MM.1S (cell line): Measurements from ENCODE around the gene CA5B.
"Not testable (repeated sequence)": the region's sequence is repeated elsewhere in the genome, so short reads cannot be mapped to it uniquely, and the experiment has no call there.

Experiments used
- DNase-seq: peaks from one replicate; pipeline ENCODE4 v3.0.0-alpha.2; 2015
- H2AFZ ChIP-seq: fragments of 300-600 bp; sonication (generic); 2 replicates; pipeline ENCODE4 v1.6.0; 2016; ENCODE audit warnings: antibody characterized with exemption, low read length
- H3F3A ChIP-seq: fragments of 300-600 bp; sonication (generic); 2 replicates; pipeline ENCODE4 v1.6.1; 2016; ENCODE audit warnings: mild to moderate bottlenecking, antibody characterized with exemption, low read length, moderate library complexity, mixed read lengths; ENCODE audit not compliant: insufficient read depth
- H3K27ac ChIP-seq: fragments of 300-600 bp; sonication (generic); 2 replicates; pipeline ENCODE4 v1.5.1; 2016; ENCODE audit warnings: mild to moderate bottlenecking, low read length
- H3K27me3 ChIP-seq: fragments of 300-600 bp; sonication (generic); replicated peaks from 2 replicates; pipeline ENCODE4 v1.6.0; 2016; ENCODE audit warnings: low read length; ENCODE audit not compliant: insufficient read depth
- H3K36me3 ChIP-seq: fragments of 300-600 bp; sonication (generic); replicated peaks from 2 replicates; pipeline ENCODE4 v1.6.1; 2016; ENCODE audit warnings: mild to moderate bottlenecking, low read length, mixed read lengths; ENCODE audit not compliant: insufficient read depth
- H3K4me1 ChIP-seq: fragments of 300-600 bp; sonication (generic); 2 replicates; pipeline ENCODE4 v1.6.1; 2016; ENCODE audit warnings: low read length, mixed read lengths
- H3K4me2 ChIP-seq: fragments of 300-600 bp; sonication (generic); 2 replicates; pipeline ENCODE4 v1.6.0; 2016; ENCODE audit warnings: low read depth, low read length
- H3K4me3 ChIP-seq: fragments of 300-600 bp; sonication (generic); 2 replicates; pipeline ENCODE4 v1.5.1; 2016; ENCODE audit warnings: low read length, mixed read lengths
- H3K79me2 ChIP-seq: fragments of 300-600 bp; sonication (generic); 2 replicates; pipeline ENCODE4 v1.6.1; 2016; ENCODE audit warnings: mixed run types, low read length, mixed read lengths
- H3K9ac ChIP-seq: fragments of 300-600 bp; sonication (generic); 2 replicates; pipeline ENCODE4 v1.6.1; 2016; ENCODE audit warnings: low read length, mixed read lengths
- H3K9me2 ChIP-seq: fragments of 300-600 bp; sonication (generic); replicated peaks from 2 replicates; pipeline ENCODE4 v1.6.1; 2016; ENCODE audit warnings: mild to moderate bottlenecking, low read length, mixed read lengths; ENCODE audit not compliant: insufficient read depth
- H3K9me3 ChIP-seq: fragments of 300-600 bp; sonication (generic); replicated peaks from 2 replicates; pipeline ENCODE4 v1.6.1; 2016; ENCODE audit warnings: mild to moderate bottlenecking, low read length, mixed read lengths; ENCODE audit not compliant: insufficient read depth
- H4K20me1 ChIP-seq: fragments of 300-600 bp; sonication (generic); 2 replicates; pipeline ENCODE4 v1.6.1; 2016; ENCODE audit warnings: mild to moderate bottlenecking, low read length, moderate library complexity, mixed read lengths; ENCODE audit not compliant: insufficient read depth
- CTCF ChIP-seq: fragments of 300-600 bp; sonication (generic); IDR thresholded peaks from 2 replicates; pipeline ENCODE4 v1.5.1; 2016; ENCODE audit warnings: antibody characterized with exemption, low read length, mixed read lengths
- EZH2 ChIP-seq: fragments of 300-600 bp; sonication (generic); optimal IDR thresholded peaks from 2 replicates; pipeline ENCODE3; 2017; ENCODE audit warnings: low read depth, mild to moderate bottlenecking, antibody characterized with exemption, low read length, mixed read lengths
- EZH2phosphoT487 ChIP-seq: fragments of 300-600 bp; sonication (generic); IDR thresholded peaks from 2 replicates; pipeline ENCODE4 v1.6.1; 2018; ENCODE audit warnings: antibody characterized with exemption, low read length

CA5B gene

DNA sequence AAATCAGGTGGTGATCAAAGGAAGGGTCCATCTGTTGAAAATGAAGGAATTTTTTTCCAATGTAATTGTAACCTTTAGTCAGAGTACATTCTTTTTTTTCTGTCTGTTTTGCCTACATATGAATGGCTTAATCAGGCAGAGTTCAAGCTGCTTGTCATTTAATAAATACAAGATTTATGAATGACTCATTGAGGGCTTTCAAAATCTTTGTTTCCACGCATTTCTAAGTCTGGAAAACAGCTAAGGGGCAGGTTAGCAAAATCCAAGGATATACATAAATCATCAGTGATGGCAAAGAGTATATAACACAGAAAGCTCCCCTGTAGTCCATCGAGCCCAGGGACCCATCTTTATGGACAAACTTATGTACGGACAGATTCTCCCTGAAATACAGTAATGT lies 1.8 kb downstream of the CA5B start:
- no peaks in the 10 kb centered on the region for H3K9me3 ChIP-seq
- no peak overlapping the region for H3K4me2 ChIP-seq
- no peaks in the 10 kb centered on the region for H3K36me3 ChIP-seq
- DNase-seq, result no peak
- 0 out of 2 replicates have a peak, but pooled peaks cover 4% of the 10 kb centered on the region for H3K4me1 ChIP-seq
- no peaks in the 10 kb centered on the region for H3K27me3 ChIP-seq
- H3K79me2 ChIP-seq, result no peaks in the 10 kb centered on the region
- H3K27ac ChIP-seq, result no peak overlapping the region
- H3K4me3 ChIP-seq, result no peak overlapping the region
- no peaks in the 10 kb centered on the region for H3F3A ChIP-seq
- H3K9me2 ChIP-seq, result no peaks in the 10 kb centered on the region
- TF ChIP-seq EZH2phosphoT487 (no peak), EZH2 (no peak), CTCF (no peak)
- H4K20me1 ChIP-seq, result no peaks in the 10 kb centered on the region
- no peak overlapping the region for H3K9ac ChIP-seq
- H2AFZ ChIP-seq, result no peak overlapping the region

DNA sequence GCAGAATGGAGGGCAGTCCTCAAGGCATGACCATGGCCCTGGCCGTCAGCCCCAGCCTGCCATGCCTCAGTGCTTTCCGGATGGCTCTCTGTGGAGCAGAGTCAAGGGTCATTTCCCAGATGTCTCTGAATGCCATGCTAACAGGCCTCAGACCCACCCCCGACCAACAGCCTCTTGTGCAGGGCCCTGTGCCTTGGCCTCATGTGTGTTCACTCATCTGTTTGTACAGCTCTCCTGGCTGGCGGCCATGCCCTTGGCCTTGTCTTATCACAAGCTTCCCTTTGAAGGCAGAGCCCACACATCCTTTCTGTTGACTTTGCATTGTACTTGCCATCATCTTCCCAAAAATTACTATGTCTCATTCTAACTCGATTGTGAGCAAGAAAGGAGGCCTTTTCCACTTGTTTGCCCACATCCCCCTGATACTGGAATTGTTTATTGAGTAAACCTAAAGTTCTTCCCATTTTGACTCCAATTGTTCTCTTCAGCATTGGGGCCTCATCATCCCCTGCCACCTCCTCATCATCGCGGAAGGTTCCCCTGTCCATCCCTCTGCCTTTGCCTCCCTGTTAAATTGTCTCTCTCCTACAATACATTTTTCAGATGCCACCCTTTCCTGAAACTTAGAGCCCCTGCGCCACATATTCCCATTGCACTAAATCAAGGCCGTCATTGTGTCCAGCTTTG lies 6.3 kb downstream of the CA5B start:
- H4K20me1 ChIP-seq, result no peaks in the 10 kb centered on the region
- H3K9me2 ChIP-seq, result no peaks in the 10 kb centered on the region
- H3K4me3 ChIP-seq, result no peak overlapping the region
- no peaks in the 10 kb centered on the region for H3K27me3 ChIP-seq
- TF ChIP-seq EZH2phosphoT487, result no peak
- no peak for TF ChIP-seq CTCF
- no peak for TF ChIP-seq EZH2
- no peak overlapping the region for H3K9ac ChIP-seq
- H3F3A ChIP-seq, result no peaks in the 10 kb centered on the region
- H3K79me2 ChIP-seq, result no peaks in the 10 kb centered on the region
- H2AFZ ChIP-seq, result no peak overlapping the region
- no peak for DNase-seq
- H3K9me3 ChIP-seq, result no peaks in the 10 kb centered on the region
- peaks cover 5% of the 10 kb centered on the region for H3K4me1 ChIP-seq
- H3K36me3 ChIP-seq, result no peaks in the 10 kb centered on the region
- no peak overlapping the region for H3K4me2 ChIP-seq
- no peak overlapping the region for H3K27ac ChIP-seq

DNA sequence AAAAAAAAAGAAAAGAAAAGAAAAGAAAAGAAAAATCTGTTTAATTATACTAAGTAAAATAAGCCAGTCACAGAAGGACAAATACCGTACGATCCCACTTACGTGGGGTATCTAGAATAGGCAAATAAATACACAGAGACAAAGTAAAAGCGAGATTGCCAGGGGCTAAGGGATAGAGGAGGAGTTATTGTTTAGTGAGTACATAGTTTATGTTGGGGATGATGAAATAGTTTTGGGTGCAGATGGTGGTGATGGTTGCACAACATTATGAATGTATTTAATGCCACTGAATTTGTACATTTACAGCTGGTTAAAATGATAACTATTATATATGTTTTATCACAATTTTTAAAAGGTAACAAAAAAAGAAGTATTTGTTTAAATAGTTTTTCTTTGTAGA lies 7.1 kb downstream of the CA5B start:
- Histone ChIP-seq H4K20me1 (no peaks in the 10 kb centered on the region), H2AFZ (no peak overlapping the region), H3K9me3 (no peaks in the 10 kb centered on the region), H3F3A (0 out of 2 replicates have a peak, but pooled peaks cover 7% of the 10 kb centered on the region), H3K9ac (no peak overlapping the region), H3K27me3 (no peaks in the 10 kb centered on the region), H3K4me2 (no peak overlapping the region), H3K36me3 (no peaks in the 10 kb centered on the region), H3K27ac (no peak overlapping the region), H3K9me2 (no peaks in the 10 kb centered on the region), H3K4me1 (peaks cover 14% of the 10 kb centered on the region), H3K4me3 (no peak overlapping the region), H3K79me2 (no peaks in the 10 kb centered on the region)
- DNase-seq, result no peak
- TF ChIP-seq EZH2phosphoT487 (no peak), CTCF (no peak), EZH2 (no peak)

DNA sequence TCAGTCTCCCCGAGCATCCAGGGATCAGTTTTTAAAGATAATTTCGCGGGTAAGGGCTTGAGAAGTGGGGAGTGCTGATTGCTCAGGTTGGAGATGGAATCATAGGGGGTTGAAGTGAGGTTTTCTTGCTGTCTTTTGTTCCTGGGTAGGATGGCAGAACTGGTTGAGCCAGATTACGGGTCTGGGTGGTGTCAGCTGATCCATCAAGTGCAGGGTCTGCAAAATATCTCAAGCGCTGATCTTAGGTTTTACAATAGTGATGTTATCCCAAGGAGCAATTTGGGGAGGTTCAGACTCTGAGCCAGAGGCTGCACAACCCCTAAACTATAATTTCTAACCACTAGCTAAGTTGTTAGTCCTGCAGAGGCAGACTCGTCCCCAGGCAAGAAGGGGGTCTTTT lies 8.6 kb downstream of the CA5B start:
- not testable (repeated sequence) for H3K9me2 ChIP-seq, H3K27me3 ChIP-seq, H3F3A ChIP-seq, H2AFZ ChIP-seq, H3K9ac ChIP-seq, DNase-seq, H3K4me3 ChIP-seq, H4K20me1 ChIP-seq, H3K27ac ChIP-seq, H3K9me3 ChIP-seq, H3K36me3 ChIP-seq, H3K79me2 ChIP-seq, H3K4me2 ChIP-seq
- peaks cover 23% of the 10 kb centered on the region for H3K4me1 ChIP-seq
